Liver (tissue), 9 donors: ENCODE data around the gene PRKAA2. TPM values are rescaled to one million over a fixed set of nuclear protein-coding genes. Genes with fewer than 3 reads are reported as not detected.

ENCODE experiments used
- DNase-seq: peaks from one replicate; pipeline ENCODE4 v3.0.0-alpha.2; 2017; ENCODE audit warnings: low spot score
- H3K27ac ChIP-seq, 2 donors: one replicate each; pipeline ENCODE4 v1.7.0; 2013; ENCODE audit warnings: inconsistent platforms in 2 of 2, low read length in 2 of 2, control low read depth in 1 of 2, low read depth in 1 of 2, mild to moderate bottlenecking in 1 of 2
- H3K27me3 ChIP-seq, 4 donors: one replicate each; pipeline versions ENCODE4 v1.6.1 to v1.7.0; 2013; ENCODE audit warnings: low read length in 3 of 4, inconsistent platforms in 1 of 4, mild to moderate bottlenecking in 1 of 4, moderate library complexity in 1 of 4; ENCODE audit not compliant: control insufficient read depth in 4 of 4, insufficient read depth in 4 of 4
- H3K36me3 ChIP-seq, 4 donors: one replicate each; pipeline versions ENCODE4 v1.6.1 to v1.7.0; 2013; ENCODE audit warnings: low read length in 3 of 4, mild to moderate bottlenecking in 3 of 4, low read depth in 1 of 4, moderate library complexity in 1 of 4; ENCODE audit not compliant: control insufficient read depth in 4 of 4, insufficient read depth in 3 of 4
- H3K4me1 ChIP-seq, 4 donors: one replicate each; pipeline versions ENCODE4 v1.6.1 to v1.7.0; 2013; ENCODE audit warnings: low read length in 3 of 4, mild to moderate bottlenecking in 3 of 4, moderate library complexity in 1 of 4; ENCODE audit not compliant: control insufficient read depth in 4 of 4, insufficient read depth in 4 of 4
- H3K4me3 ChIP-seq, 3 donors: one replicate each; pipeline versions ENCODE4 v1.6.1 to v1.7.0; 2013; ENCODE audit warnings: low read length in 3 of 3, control low read depth in 1 of 3, low read depth in 1 of 3, mild to moderate bottlenecking in 1 of 3
- H3K9ac ChIP-seq, 2 donors: one replicate each; pipeline ENCODE4 v1.7.0; 2013; ENCODE audit warnings: low read length in 2 of 2, mild to moderate bottlenecking in 2 of 2, moderate library complexity in 2 of 2, control low read depth in 1 of 2, low read depth in 1 of 2
- H3K9me3 ChIP-seq, 4 donors: one replicate each; pipeline versions ENCODE4 v1.6.1 to v1.7.0; 2013; ENCODE audit warnings: low read length in 3 of 4; ENCODE audit not compliant: control insufficient read depth in 4 of 4
- EGR1 ChIP-seq, 2 donors: IDR thresholded peaks; 2 replicates each; pipeline ENCODE4 v1.6.1; 2016 to 2018; ENCODE audit warnings: antibody characterized with exemption in 2 of 2, low read depth in 2 of 2
- FOXA1 ChIP-seq: IDR thresholded peaks from 2 replicates; pipeline ENCODE4 v1.6.1; 2016; ENCODE audit warnings: antibody characterized with exemption
- FOXA2 ChIP-seq: IDR thresholded peaks from 2 replicates; pipeline ENCODE4 v1.6.1; 2016; ENCODE audit warnings: antibody characterized with exemption
- GABPA ChIP-seq, 2 donors: IDR thresholded peaks in 1 of 2; conservative IDR thresholded peaks in 1 of 2; 2 replicates each; pipeline ENCODE4 v1.6.1; 2016; ENCODE audit warnings: antibody characterized with exemption in 2 of 2, mild to moderate bottlenecking in 1 of 2, moderate library complexity in 1 of 2
- HNF4A ChIP-seq, 2 donors: conservative IDR thresholded peaks; 2 replicates each; pipeline ENCODE4 v1.6.1; 2016; ENCODE audit warnings: antibody characterized with exemption in 2 of 2, mild to moderate bottlenecking in 2 of 2
- HNF4G ChIP-seq: IDR thresholded peaks from 2 replicates; pipeline ENCODE4 v1.6.1; 2016; ENCODE audit warnings: antibody characterized with exemption
- JUND ChIP-seq, 2 donors: IDR thresholded peaks; 2 replicates each; pipeline ENCODE4 v1.6.1; 2016; ENCODE audit warnings: antibody characterized with exemption in 2 of 2
- NR2F2 ChIP-seq: IDR thresholded peaks from 2 replicates; pipeline ENCODE4 v1.6.1; 2016; ENCODE audit warnings: antibody characterized with exemption
- RAD21 ChIP-seq, 2 donors: IDR thresholded peaks; 2 replicates each; pipeline ENCODE4 v1.6.1; 2016; ENCODE audit warnings: antibody characterized with exemption in 2 of 2, mild to moderate bottlenecking in 2 of 2
- RXRA ChIP-seq, 2 donors: IDR thresholded peaks; 2 replicates each; pipeline ENCODE4 v1.6.1; 2017 to 2018; ENCODE audit warnings: antibody characterized with exemption in 2 of 2, mild to moderate bottlenecking in 1 of 2
- SP1 ChIP-seq: IDR thresholded peaks from 2 replicates; pipeline ENCODE4 v1.6.1; 2018; ENCODE audit warnings: antibody characterized with exemption, mild to moderate bottlenecking
- TAF1 ChIP-seq: conservative IDR thresholded peaks from 2 replicates; pipeline ENCODE4 v1.6.1; 2016; ENCODE audit warnings: antibody characterized with exemption, mild to moderate bottlenecking
- YY1 ChIP-seq: IDR thresholded peaks from 2 replicates; pipeline ENCODE4 v1.6.1; 2016; ENCODE audit warnings: antibody characterized with exemption, mild to moderate bottlenecking
- WGBS: extraction: QIAGEN DNeasy Blood & Tissue Kit; methylation state at CpG from one replicate; pipeline ENCODE4 v1.1.7; 2013; 5-methylcytosine and 5-hydroxymethylcytosine counted together
- polyA plus RNA-seq, 2 donors: library from polyadenylated mRNA; stranded (reverse) in 1 of 2; unstranded in 1 of 2; fragments of 200-250 nt in 1 of 2; fragments of >200 nt in 1 of 2; fragmentation: Nextera tagmentation in 1 of 2; extraction: Ambion mirVana in 1 of 2; gene quantifications; one replicate each; pipeline versions ENCODE4 v1.2.1 to v1.2.3, GENCODE V29; 2013 to 2015
- total RNA-seq, 2 donors: library from RNA; depleted of rRNA; stranded (reverse); fragments of >200 nt; gene quantifications; one replicate each; pipeline ENCODE4 v1.2.3, GENCODE V29; 2014
- TF ChIP-seq, protein P1 (sequence below): IDR thresholded peaks from 2 replicates; pipeline ENCODE4 v1.6.1; 2016; ENCODE audit warnings: antibody characterized with exemption
- TF ChIP-seq, protein P2 (sequence below): IDR thresholded peaks from 2 replicates; pipeline ENCODE4 v1.6.1; 2016; ENCODE audit warnings: antibody characterized with exemption
- TF ChIP-seq, protein P3 (sequence below): IDR thresholded peaks from 2 replicates; pipeline ENCODE4 v1.6.1; 2016; ENCODE audit warnings: antibody characterized with exemption
- TF ChIP-seq, protein P4 (sequence below): IDR thresholded peaks from 2 replicates; pipeline ENCODE4 v1.6.1; 2016; ENCODE audit warnings: antibody characterized with exemption, mild to moderate bottlenecking
- TF ChIP-seq, protein P5 (sequence below): fragments of 150-350 bp; IDR thresholded peaks from 2 replicates; pipeline ENCODE4 v1.5.1; 2017; ENCODE audit warnings: improper control_type of control experiment, low read depth, low read length; ENCODE audit not compliant: missing input control
- donor health status: healthy.
- donor health status: healthy.
- donor health status: healthy.
- donor health status: healthy.
- donor health status: healthy.

The PRKAA2 gene
- total and polyA plus RNA-seq, 4 donors, result 0.33 to 2.7 (median 1.6) TPM

DNA sequence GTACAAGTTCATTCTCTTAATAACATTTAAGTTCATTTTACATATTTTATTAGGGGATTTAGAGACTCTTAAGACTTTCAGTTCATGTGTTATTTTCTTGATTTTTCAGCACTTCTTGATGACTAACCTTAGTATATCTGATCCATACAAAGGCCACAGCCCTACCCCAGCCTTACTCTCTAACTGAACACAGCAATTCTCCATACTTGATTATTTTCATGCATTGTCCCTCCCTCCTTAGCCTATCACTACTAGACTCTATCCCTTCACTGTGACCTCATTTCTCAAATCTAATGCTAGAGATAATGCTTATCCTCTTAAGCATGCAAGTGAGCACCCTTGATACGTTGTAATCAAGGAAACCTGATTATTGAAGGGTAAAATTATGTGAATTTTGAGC is 15.2 kb downstream of the PRKAA2 start:
- Histone ChIP-seq H3K9ac (no peak overlapping the region), H3K27ac (no peak overlapping the region), H3K9me3 (peaks cover 0 to 13% (median 1%) of the 10 kb centered on the region in 4 donors), H3K4me3 (no peak overlapping the region), H3K27me3 (no peaks in the 10 kb centered on the region), H3K36me3 (no peaks in the 10 kb centered on the region), H3K4me1 (no peaks in the 10 kb centered on the region)
- no peak for DNase-seq
- 84% methylated on average over 1 of the region's 1 CpG for WGBS
- TF ChIP-seq, protein P1, sequence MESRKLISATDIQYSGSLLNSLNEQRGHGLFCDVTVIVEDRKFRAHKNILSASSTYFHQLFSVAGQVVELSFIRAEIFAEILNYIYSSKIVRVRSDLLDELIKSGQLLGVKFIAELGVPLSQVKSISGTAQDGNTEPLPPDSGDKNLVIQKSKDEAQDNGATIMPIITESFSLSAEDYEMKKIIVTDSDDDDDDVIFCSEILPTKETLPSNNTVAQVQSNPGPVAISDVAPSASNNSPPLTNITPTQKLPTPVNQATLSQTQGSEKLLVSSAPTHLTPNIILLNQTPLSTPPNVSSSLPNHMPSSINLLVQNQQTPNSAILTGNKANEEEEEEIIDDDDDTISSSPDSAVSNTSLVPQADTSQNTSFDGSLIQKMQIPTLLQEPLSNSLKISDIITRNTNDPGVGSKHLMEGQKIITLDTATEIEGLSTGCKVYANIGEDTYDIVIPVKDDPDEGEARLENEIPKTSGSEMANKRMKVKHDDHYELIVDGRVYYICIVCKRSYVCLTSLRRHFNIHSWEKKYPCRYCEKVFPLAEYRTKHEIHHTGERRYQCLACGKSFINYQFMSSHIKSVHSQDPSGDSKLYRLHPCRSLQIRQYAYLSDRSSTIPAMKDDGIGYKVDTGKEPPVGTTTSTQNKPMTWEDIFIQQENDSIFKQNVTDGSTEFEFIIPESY, result no peak
- TF ChIP-seq JUND (IDR thresholded peaks at IDR 0.05) (no peak), SP1 (no peak), RXRA (IDR thresholded peaks at IDR 0.05) (no peak), YY1 (no peak), FOXA2 (no peak), NR2F2 (no peak), HNF4G (no peak), FOXA1 (no peak), RAD21 (IDR thresholded peaks at IDR 0.05) (no peak), HNF4A (conservative IDR thresholded peaks at IDR 0.05) (no peak), TAF1 (no peak), GABPA (IDR thresholded peaks at IDR 0.05 in 1 of 2, conservative IDR thresholded peaks at IDR 0.05 in 1 of 2) (no peak), EGR1 (IDR thresholded peaks at IDR 0.05; ENCODE audit: low read depth in 2 of 2) (no peak)
- TF ChIP-seq, protein P2, sequence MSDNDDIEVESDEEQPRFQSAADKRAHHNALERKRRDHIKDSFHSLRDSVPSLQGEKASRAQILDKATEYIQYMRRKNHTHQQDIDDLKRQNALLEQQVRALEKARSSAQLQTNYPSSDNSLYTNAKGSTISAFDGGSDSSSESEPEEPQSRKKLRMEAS, result no peak
- TF ChIP-seq, protein P3, sequence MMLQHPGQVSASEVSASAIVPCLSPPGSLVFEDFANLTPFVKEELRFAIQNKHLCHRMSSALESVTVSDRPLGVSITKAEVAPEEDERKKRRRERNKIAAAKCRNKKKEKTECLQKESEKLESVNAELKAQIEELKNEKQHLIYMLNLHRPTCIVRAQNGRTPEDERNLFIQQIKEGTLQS, result no peak
- TF ChIP-seq, protein P4, sequence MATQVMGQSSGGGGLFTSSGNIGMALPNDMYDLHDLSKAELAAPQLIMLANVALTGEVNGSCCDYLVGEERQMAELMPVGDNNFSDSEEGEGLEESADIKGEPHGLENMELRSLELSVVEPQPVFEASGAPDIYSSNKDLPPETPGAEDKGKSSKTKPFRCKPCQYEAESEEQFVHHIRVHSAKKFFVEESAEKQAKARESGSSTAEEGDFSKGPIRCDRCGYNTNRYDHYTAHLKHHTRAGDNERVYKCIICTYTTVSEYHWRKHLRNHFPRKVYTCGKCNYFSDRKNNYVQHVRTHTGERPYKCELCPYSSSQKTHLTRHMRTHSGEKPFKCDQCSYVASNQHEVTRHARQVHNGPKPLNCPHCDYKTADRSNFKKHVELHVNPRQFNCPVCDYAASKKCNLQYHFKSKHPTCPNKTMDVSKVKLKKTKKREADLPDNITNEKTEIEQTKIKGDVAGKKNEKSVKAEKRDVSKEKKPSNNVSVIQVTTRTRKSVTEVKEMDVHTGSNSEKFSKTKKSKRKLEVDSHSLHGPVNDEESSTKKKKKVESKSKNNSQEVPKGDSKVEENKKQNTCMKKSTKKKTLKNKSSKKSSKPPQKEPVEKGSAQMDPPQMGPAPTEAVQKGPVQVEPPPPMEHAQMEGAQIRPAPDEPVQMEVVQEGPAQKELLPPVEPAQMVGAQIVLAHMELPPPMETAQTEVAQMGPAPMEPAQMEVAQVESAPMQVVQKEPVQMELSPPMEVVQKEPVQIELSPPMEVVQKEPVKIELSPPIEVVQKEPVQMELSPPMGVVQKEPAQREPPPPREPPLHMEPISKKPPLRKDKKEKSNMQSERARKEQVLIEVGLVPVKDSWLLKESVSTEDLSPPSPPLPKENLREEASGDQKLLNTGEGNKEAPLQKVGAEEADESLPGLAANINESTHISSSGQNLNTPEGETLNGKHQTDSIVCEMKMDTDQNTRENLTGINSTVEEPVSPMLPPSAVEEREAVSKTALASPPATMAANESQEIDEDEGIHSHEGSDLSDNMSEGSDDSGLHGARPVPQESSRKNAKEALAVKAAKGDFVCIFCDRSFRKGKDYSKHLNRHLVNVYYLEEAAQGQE, result no peak
- TF ChIP-seq, protein P5, sequence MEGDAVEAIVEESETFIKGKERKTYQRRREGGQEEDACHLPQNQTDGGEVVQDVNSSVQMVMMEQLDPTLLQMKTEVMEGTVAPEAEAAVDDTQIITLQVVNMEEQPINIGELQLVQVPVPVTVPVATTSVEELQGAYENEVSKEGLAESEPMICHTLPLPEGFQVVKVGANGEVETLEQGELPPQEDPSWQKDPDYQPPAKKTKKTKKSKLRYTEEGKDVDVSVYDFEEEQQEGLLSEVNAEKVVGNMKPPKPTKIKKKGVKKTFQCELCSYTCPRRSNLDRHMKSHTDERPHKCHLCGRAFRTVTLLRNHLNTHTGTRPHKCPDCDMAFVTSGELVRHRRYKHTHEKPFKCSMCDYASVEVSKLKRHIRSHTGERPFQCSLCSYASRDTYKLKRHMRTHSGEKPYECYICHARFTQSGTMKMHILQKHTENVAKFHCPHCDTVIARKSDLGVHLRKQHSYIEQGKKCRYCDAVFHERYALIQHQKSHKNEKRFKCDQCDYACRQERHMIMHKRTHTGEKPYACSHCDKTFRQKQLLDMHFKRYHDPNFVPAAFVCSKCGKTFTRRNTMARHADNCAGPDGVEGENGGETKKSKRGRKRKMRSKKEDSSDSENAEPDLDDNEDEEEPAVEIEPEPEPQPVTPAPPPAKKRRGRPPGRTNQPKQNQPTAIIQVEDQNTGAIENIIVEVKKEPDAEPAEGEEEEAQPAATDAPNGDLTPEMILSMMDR, result no peak
